Tibial nerve (tissue), 4 donors: ENCODE results near the gene LYPD6B.

ENCODE experiments used
- EP300 ChIP-seq, 2 donors: sonication (generic); formaldehyde crosslinking; IDR thresholded peaks; one replicate each; pipeline ENCODE4 v1.6.1; 2017; ENCODE audit warnings: antibody characterized with exemption in 2 of 2, mild to moderate bottlenecking in 1 of 2
- POLR2A ChIP-seq, 2 donors: fragments of 450-650 bp; IDR thresholded peaks; one replicate each; pipeline ENCODE4 v1.6.1; 2017; ENCODE audit warnings: antibody characterized with exemption in 2 of 2, mild to moderate bottlenecking in 2 of 2, moderate library complexity in 2 of 2
- TF ChIP-seq, protein P1 (sequence below), 5 experiments: fragments of 200-600 bp in 3 of 5; fragments of 450-650 bp in 2 of 5; sonication (generic) in 3 of 5; IDR thresholded peaks; one replicate each; pipeline ENCODE4 v1.5.1; 2016 to 2019; ENCODE audit warnings: antibody characterized with exemption in 5 of 5, mild to moderate bottlenecking in 3 of 5, moderate library complexity in 2 of 5

DNA sequence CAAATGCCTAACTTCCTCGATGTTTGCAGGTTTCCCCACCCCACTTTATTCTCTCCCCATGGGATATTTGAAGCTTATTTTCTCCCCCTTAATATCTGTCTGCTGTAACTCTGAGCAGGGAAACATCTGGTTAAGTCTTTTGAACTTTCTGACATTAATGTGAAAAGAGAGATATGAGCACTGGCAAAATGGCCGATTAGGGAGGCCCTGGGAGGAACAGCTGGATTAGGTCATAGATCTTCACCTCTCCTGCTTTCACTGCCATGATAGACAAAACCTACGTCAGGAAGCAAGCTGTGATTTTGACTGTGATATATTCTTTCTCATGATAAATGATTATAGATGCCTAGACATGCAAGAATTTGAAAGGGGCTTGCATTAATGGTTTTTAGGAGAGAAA lies 43.6 kb downstream of the LYPD6B start:
- TF ChIP-seq, protein P1, sequence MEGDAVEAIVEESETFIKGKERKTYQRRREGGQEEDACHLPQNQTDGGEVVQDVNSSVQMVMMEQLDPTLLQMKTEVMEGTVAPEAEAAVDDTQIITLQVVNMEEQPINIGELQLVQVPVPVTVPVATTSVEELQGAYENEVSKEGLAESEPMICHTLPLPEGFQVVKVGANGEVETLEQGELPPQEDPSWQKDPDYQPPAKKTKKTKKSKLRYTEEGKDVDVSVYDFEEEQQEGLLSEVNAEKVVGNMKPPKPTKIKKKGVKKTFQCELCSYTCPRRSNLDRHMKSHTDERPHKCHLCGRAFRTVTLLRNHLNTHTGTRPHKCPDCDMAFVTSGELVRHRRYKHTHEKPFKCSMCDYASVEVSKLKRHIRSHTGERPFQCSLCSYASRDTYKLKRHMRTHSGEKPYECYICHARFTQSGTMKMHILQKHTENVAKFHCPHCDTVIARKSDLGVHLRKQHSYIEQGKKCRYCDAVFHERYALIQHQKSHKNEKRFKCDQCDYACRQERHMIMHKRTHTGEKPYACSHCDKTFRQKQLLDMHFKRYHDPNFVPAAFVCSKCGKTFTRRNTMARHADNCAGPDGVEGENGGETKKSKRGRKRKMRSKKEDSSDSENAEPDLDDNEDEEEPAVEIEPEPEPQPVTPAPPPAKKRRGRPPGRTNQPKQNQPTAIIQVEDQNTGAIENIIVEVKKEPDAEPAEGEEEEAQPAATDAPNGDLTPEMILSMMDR (IDR thresholded peaks at IDR 0.05), result no peak
- TF ChIP-seq POLR2A (IDR thresholded peaks at IDR 0.05) (no peak), EP300 (IDR thresholded peaks at IDR 0.05) (no peak)
